ENCODE data around the gene ATP2A1.
"Not testable (repeated sequence)": the region's sequence is repeated elsewhere in the genome, so short reads cannot be mapped to it uniquely, and the experiment has no call there.

Gene ATP2A1

DNA sequence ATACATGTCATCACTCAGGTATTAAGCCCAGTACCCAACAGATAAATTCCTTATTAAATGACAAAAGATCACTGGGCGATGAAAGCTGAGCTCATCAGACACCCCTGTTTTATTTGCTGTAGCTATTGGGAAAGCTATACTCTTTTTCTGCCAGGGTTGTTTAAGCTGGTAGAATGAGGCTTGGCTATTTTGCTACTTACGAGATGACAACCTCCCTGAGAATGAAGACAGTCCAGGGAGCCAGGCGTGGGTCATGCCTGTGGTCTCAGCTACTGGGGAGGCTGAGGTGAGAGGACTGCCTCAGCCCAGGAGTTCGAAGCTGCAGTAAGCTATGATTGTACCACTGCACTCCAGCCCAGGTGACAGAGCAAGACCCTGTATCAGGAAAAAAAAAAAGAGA, 19.0 kb upstream of the ATP2A1 start:
- no peak for DNase-seq (ENCODE audit: low spot score)

DNA sequence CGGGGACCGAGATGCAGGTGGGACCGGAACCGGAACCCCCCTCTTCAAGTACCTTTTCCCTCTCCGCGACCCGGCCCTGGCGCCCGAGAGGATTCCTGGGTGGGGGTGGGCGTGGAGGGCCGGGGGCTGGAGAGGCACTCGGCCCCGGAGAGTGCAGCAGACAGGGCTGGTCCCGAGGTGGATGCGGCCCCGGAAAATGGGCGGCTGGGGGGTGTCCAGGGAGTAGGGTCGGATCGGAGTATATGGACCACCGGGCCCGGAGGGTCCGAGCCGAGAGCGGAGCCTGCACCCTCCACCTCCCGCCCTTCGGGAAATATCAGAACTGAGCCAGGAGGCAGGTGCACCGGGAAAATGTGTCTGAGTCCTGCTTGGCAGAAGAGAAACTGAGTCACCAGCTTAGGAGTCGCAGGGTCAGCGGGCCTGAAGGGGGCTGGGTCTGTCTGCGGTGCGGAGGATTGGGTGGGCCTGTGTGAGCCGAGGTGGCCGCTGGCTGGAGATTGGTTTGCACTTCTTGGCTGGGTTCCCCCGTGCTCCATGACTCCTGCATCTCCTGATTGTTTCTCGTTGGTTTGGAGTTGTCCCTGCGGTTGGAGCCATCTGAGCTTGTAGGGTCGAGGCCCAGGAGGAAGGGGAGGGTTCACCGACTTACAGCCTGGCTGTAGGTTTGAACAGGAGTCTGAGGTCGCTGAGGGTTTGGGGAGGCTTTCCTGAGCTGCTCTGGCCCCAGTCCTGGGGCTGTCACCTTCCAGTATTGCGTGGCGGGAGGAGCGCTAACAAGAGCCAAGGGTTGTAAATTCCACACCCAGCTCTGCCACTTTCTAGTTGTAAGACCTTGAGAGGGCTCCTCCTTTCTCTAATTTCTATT, 14.1 kb upstream of the ATP2A1 start:
- DNase-seq (ENCODE audit: low spot score): peak; percentile 15

DNA sequence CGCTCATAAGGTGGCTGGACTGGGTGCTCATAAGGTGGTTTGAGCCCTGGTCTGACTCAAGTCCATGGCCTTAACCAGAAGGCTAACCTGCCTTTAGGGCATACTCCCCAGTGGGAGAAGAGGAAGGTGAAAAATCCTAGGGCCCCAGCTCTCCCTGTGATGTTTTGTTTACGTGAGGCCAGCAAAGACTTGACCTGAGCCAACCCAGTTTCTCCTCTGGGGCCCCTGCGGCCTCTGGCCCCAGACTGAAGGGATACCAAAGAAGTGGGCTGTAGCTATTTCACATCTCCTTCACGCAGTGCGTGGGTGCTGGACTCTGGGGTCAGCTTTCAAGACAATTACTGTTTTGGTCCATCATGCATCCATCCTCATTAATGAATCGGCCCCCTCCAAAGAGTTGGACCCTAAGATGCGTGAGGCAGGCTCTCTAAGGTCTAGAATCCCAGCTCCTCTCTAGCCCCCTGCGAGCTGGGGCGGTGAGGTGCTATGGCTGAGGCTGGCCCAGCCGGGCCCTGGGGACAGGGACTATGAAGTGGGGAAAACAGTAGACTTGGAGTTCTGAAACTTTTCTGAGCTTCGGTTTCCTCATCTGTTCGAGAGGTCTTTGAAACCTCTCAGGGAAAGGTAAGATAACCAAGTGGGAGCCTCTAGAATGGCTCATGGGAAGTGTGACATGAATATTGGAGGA, 13.1 kb upstream of the ATP2A1 start:
- no peak for DNase-seq (ENCODE audit: low spot score)

DNA sequence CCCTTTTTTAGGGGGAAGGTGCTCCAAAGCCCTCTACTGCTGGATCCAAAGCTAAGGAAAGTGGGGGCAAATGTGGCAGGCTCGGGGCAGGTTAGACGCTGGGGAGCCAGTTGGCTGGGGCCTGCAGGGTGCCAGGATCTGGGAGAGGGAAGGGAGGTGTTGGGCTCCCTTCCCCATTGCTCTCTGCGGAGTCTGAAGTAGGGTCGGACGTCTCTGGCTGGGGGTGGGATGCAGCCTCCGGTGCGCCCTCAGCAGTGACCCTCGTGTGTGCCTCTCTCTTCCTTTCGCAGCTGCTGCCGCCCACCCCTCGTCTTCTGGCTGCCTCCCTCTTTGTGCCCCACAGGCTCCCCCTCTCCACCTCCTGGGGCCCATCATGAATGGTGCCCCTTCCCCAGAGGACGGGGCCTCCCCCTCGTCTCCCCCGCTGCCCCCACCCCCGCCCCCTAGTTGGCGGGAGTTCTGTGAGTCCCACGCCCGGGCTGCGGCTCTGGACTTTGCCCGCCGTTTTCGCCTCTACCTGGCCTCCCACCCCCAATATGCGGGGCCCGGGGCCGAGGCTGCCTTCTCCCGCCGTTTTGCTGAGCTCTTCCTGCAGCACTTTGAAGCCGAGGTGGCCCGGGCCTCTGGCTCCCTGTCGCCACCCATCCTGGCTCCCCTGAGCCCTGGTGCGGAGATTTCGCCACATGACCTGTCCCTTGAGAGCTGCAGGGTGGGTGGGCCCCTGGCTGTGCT, 12.4 kb upstream of the ATP2A1 start:
- no peak for DNase-seq (ENCODE audit: low spot score)

DNA sequence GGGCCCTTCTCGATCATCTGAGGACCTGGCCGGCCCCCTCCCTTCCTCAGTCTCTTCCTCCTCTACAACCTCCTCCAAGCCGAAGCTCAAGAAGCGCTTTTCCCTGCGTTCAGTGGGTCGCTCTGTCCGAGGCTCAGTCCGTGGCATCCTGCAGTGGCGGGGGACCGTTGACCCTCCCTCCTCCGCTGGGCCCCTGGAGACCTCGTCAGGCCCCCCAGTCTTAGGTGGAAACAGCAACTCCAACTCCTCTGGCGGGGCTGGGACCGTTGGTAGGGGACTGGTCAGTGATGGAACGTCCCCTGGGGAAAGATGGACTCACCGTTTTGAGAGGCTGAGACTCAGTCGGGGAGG, 11.9 kb upstream of the ATP2A1 start:
- no peak for DNase-seq (ENCODE audit: low spot score)

DNA sequence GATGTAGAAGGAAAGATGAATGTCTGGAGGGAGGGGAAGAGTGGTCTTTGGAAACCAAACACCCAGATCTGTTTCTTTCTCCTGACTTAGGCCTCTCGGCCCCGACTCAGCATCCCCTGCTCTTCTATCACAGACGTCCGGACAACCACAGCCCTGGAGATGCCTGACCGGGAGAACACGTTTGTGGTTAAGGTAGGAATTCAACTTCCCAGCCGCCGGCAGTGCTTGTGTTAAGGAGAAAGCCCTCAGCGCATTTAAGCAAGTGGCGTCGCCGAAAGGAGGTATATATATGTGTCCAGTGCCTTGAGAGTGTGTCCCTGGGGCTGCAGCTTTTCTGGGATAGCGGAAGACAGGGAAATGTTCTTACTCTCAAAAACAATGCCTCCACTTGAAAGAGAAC, 11.0 kb upstream of the ATP2A1 start:
- no peak for DNase-seq (ENCODE audit: low spot score)

DNA sequence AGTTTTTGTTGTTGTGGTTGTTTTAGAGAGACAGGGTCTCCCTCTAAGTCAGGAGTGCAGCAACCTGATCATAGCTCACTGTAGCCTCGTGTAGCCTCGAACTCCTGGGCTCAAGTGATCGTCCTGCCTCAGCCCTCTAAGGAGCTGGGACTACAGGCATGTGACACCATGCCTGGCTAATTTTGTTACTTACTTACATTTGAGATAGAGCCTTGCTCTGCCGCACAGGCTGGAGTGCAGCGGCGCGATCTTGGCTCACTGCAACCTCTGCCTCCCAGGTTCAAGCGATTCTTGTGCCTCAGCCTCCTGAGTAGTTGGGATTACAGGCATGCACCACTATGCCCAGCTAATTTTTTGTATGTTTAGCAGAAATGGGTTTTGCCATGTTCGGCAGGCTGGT, 10.6 kb upstream of the ATP2A1 start:
- not testable (repeated sequence) for DNase-seq (ENCODE audit: low spot score)

DNA sequence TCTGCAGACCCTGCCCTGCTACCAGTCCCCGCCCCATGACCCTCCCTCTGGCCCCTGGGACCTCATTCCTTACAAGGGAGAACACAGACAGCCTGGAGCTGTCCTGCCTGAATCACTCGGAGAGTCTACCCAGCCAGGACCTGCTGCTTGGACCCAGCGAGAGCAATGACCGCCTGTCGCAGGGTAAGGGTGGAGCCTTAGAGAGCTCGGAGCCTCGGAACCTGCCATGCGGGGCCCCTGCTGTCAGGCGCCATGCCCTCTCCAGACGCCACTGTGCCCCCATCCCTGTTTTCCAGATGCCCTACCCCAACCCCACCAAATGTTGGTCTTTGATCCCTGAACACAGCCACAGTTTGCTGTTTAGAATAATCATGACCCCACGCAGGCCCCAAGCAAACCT, 9.1 kb upstream of the ATP2A1 start:
- DNase-seq (ENCODE audit: low spot score): no peak

DNA sequence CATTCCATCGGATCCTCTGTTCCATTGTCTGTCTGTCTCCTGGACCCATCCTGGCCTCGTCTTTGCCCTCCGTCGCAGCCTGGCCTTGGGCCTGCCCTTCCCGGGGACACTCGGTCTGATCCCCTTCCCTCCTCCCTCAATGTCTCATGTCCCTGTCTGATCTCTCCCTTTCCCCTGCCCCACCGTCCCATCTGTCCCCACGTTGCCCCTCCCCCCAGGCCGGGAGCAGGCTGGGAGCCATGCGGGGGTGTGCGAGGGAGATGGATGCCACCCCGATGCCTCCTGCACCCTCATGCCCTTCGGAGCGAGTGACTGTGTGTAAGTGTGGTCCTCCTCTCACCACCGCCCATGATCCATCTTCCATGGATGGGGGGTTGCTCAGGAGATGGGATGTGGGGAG, 5.3 kb upstream of the ATP2A1 start:
- no peak for DNase-seq (ENCODE audit: low spot score)

DNA sequence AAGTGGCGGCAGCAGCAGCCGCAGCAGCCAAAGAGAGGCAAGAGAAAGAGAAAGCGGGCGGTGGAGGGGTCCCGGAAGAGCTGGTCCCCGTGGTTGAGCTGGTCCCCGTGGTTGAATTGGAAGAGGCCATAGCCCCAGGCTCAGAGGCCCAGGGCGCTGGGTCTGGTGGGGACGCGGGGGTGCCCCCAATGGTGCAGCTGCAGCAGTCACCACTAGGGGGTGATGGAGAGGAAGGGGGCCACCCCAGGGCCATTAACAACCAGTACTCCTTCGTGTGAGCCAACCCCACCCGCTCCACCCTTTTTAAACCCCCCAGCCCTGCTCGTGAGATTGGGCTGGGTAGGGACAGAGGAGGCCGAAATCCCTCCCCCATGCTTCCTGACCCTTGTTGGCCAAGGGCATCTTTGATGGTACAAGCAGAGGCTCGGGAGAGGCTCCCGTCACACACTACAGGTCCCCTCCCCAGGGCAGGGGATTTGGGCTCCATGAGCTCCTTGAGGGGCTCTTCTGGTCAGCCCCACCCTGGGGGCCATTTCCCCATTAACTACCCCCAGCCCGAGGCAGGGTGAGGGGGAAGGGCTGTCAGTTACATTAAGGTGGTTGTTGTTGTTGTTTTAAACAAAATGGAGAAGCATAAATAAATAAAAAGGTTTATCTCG, 4.6 kb upstream of the ATP2A1 start:
- DNase-seq (ENCODE audit: low spot score): no peak

DNA sequence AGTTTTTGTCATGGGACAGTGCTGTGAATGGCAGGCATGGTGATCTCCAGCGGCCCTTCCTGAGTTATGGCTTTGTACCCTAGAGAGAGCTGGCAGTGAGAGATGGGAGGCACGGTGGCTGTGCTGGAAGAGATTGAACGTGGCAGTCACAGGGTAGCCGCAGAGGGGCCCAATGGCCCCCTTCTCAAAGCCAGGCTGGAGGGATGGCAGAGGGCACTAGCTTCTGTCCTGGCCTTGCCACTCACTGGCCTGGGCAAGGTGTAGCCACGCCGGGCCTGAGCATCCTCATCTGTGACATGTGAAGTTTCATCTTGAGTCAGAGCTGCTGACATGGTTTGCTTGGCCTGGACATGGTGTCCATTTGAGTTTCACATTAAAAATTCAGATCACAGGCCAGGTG, 3.9 kb upstream of the ATP2A1 start:
- no peak for DNase-seq (ENCODE audit: low spot score)

DNA sequence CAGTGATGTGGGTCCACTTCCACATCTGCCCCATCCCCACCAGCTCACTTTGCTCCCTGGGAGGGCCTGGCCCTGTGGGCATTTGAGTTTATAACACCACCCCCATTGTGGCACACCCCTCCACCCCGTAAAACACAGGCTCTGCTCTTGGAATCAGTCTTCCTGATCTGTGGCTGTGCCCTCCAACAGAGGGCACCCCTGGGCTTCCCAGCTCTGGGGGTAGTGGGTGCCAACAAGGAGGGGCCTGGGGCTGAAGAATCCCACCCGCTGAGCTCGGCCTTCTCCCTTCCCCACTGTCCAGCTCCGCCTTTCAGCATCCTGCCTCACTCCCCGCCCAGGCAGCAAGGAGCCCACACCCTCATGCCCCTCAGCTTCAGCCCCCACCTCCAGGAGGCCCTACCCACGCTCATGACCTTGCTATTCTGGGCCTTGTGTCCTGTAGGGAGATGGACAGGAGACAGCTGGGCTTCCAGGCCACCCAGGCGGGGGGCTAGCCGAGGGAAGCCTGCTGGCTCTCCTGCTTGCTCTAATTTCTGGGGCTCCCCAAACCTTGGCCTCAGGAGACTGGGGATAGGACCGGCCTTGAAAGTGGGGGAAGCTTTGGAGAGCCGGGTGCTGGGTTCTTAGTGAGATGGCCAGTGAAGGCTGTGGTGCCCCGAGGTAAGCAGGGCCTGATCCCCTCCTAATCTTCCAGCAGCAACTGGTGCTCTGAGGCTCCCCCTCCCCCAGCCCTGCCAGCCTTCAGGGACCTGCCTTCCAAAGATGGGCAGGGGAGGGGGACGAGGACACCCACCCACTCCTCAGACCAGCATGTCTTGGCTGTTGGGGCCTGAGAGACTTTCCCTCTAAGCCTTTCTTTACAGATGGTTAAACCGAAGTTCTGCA, 2.9 kb upstream of the ATP2A1 start:
- DNase-seq (ENCODE audit: low spot score): no peak

DNA sequence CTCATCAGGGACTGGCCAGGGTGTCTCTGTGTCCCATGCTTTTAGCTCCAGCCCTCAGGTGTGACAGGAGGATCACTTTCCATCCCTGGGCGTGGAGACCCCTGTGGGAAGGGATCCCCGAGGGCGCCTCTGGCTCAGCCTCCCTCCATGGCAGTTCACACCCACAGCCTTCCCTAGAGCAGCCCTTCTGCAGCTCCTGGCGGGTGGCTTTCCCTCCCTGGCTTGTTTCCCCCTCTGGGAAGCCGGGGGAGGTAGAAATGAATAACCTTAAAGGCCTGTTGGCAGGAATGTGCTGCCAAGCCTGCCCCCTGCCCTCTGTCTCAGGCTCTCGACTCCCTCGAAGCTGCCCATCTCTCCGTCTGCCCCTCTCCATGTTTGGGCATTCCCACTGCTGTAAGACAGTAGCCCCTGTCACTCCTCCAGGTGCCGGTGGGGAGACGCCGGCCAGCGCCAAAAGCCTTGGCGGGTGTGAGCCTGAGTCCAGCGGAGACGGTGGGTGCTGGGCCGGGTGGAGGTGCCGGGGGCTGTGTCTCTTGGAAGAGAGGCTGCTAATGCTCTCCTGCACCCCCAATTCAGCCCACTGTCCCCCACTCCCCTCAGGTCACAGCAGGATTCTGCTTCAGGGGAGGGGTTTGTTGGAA, 2.1 kb upstream of the ATP2A1 start:
- no peak for DNase-seq (ENCODE audit: low spot score)

DNA sequence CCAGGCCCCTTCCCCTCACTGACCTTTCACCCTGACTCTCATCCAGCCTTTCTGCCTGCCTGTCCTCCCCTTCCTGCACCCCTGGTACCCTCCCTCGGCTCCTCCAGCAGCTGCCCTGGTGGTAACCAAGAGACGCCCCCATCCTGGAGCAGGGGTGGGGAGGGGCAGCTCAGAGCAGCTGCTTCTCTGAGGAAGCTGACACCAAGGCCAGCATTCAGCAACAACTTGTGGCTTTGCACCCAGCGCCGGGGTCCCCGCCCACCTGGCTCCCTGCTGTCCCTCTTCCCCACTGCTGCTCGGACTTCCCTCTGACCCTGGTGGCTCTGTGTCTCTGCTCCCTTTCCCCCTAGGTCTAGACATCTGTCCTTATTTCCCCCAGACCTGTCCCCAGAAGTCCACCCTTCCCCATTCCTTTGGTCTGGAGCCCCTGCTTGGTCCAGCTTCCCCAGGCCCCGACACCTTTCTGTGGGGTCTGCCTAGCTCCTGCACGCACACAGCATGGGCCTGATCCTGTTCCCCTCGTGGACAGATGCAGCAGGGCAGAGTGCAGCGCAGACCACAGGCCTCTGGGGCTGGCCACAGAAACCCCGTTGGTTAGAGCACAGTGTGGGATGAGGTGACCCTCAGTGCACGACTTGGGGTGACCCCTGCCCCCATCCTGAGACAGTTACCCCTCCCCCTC, 1.2 kb upstream of the ATP2A1 start:
- no peak for DNase-seq (ENCODE audit: low spot score)

DNA sequence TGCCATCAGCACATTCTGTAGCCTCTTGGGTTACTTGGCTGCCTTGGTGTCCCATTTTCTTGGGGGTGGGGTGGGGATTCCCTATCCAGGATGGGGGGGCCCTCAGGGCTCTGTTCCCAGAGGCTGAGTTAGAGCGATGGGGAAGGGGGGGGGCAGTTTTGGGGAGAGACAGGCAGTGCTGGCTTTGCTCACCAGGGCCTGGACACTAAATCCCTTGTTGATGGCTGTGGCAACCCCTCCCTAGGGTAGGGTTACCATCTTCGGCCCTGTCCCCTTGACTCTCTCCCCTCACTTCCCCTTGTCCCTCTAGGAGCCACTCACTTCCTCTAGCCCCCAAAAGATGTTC, 660 bp upstream of the ATP2A1 start:
- no peak for DNase-seq (ENCODE audit: low spot score)

DNA sequence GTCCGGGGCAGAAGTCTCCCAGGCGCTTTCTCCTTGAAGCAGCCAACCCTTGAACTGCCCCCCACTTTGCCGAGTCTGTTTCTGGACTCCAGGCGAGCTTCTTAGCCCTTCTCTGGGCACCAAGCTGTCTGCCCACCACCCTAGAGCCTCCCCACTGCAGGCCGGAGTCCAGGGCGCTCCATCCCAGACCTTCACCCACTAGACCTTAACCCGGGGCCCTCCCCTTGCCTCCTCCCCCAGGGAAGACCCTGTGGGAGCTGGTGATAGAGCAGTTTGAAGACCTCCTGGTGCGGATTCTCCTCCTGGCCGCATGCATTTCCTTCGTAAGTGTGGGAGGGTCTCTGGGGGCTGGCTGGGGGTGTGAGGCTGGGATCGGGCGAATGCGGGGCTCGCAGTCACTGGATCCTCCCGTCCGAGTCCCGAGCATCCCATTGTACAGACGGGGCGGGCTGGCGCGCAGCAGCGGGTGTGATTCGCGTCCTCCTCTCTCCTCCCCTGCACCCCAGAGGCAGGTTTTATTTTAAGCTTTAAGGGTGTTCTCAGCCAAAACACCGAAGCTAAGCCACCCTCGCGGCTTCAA, 1.1 kb downstream of the ATP2A1 start:
- DNase-seq (ENCODE audit: low spot score): no peak

DNA sequence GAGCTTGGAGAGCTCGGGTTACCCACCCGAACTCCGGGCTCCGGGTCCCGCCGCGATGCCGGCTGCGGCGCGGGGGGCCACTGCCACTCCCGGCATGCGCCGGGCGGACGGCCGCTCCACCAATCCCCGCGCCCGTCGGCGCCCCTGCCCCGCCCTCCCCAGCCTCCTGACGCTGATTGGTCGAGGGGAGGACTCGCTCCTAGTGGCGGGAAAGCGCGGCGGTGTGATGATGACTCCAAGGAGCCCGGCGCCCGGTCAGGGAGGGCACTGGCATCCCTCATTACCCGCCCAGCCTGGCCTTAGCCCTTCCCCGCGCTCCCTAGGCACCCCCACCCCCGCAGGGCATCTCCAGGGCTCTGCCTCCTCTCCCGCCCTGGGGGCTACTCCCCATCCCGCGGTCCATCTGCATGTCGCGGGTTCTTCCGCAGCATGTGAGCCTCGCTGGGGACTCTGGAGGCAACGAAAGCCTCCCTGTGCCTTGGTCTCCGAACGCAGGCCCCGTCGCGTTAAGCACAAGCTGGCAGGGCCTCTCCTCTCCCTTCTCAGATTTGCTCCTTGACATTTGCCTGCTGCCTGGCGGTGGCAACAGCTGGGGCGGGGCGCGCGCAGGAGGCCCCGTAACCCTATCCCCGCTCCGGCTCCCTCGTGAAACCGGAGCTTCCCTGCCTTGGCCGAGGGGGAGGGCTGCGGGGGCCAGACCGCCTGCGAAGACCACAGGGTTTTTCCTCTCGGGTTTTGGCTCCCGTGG, 1.7 kb downstream of the ATP2A1 start:
- DNase-seq (ENCODE audit: low spot score): peak; percentile 74

DNA sequence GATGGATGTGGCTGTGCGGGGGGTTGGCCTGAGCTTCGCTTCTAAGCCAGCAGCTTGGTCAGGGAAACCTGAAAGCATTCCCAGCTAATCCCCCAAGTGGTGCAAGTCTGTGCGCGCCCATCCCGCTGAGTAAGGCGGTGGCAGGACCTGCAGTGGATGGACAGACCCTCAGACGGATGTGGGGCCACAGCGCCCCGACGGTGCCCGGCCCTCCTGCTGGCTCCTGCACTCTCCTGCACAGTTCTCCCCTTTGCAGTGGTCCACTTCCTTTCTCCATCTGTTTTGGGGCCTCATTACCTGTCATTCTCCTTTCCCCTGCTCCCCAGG, 2.3 kb downstream of the ATP2A1 start:
- no peak for DNase-seq (ENCODE audit: low spot score)

DNA sequence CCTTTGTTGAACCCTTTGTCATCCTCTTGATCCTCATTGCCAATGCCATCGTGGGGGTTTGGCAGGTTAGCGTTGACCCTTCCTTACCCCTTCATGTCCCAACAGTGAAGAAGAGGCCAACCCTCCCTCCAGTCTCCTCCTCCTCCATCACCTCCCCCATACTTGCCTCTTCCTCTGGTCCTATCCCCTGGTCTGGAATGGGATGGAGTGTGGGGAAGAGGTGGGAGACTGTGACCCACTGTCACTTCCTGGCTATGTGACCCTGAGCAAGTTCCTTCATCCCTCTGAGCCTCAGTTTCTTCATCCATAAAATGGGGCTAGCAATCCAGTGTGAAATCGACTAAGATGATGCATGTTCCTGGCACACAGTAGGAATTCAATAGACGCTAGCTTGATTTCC, 2.7 kb downstream of the ATP2A1 start:
- no peak for DNase-seq (ENCODE audit: low spot score)

DNA sequence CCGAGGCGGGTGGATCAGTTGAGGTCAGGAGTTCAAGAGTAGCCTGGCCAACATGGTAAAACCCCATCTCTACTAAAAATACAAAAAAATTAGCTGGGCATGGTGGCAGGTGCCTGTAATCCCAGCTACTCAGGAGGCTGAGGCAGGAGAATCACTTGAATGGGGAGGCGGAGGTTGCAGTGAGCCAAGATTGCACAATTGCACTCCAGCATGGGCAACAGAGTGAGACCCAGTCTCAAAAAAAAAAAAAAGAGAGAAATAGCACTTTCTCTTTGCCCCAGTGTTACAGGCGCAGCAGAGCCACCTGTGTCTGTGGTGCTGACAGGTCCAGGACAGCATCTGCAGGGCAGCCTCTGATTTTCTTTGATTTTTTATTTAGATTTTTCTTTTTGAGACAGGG, 3.3 kb downstream of the ATP2A1 start:
- DNase-seq (ENCODE audit: low spot score): not testable (repeated sequence)

Data from globus pallidus (tissue), 1 donor.